Measurements from ENCODE around the gene ORC3.

GRCh38 chr6:87641065-87641692 is 51.2 kb downstream of the ORC3 start:
- no peak for TF ChIP-seq CTCF (IDR thresholded peaks at IDR 0.05)
- no peak for TF ChIP-seq POLR2A (IDR thresholded peaks at IDR 0.05)
